Erythroblast (primary cell): ENCODE results near the gene ACRBP.

Source experiments
- GATA1 ChIP-seq: IDR thresholded peaks from 2 replicates; pipeline ENCODE4 v1.6.1; 2011; ENCODE audit warnings: low read depth, mild to moderate bottlenecking, control low read depth, low read length, moderate library complexity
- POLR2A ChIP-seq: IDR thresholded peaks from 2 replicates; pipeline ENCODE4 v1.6.1; 2011; ENCODE audit warnings: mild to moderate bottlenecking, low read length

DNA sequence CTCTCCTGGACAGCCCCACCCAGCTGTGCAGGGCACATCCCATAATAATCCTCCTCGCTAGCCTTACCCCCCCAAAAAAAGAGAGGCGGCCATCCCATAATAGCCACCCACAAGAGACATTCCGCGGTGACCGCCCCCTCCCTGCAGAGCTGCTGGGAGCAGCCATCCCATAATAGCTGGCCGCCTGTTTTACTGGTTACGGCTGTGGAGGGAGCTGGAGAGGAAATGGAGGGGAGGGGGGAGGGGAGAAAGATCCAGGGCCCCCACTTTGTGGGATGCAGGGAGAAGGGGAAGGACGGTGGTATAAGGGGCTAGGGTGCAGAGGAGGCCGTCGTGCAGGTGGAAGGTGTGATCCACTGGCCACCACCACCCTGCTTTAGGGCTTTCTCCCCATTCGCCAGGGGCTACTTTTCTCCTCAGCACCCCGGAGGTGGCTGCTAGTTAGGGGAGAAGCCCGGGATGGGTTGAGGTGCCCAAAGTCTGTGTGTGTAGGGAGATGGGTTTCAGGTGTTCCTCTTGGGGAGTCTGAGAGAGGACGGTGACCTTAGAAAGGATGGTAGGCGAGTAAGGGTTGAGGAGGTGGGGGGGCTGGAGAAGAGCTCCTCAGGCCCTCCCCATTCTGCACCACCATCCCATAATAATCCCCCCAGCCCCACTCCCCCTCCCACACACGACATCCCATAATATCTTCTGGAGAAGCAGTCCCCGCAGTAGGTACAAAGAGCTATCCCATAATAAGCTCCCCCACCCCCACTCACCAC lies 34.0 kb downstream of the ACRBP start:
- TF ChIP-seq POLR2A (no peak), GATA1 (no peak)
